Effector memory CD4-positive, alpha-beta T cell (primary cell): ENCODE results near the gene P3H2.

ENCODE experiments used
- DNase-seq, 3 donors: peaks; one replicate each; pipeline ENCODE4 v3.0.0-alpha.2; 2020
- H3K27ac ChIP-seq: 2 replicates; pipeline ENCODE4 v1.7.0; 2013; ENCODE audit warnings: mild to moderate bottlenecking, low read length, moderate library complexity; ENCODE audit not compliant: insufficient read depth, poor library complexity, severe bottlenecking
- H3K27me3 ChIP-seq: replicated peaks from 2 replicates; pipeline ENCODE4 v1.7.0; 2013; ENCODE audit warnings: mild to moderate bottlenecking, low read length; ENCODE audit not compliant: insufficient read depth, control insufficient read depth, poor library complexity, severe bottlenecking
- H3K36me3 ChIP-seq: 2 replicates; pipeline ENCODE4 v1.7.0; 2013; ENCODE audit warnings: mild to moderate bottlenecking, low read length, moderate library complexity; ENCODE audit not compliant: control insufficient read depth, insufficient read depth
- H3K4me1 ChIP-seq: 2 replicates; pipeline ENCODE4 v1.7.0; 2013; ENCODE audit warnings: low read length, mild to moderate bottlenecking; ENCODE audit not compliant: control insufficient read depth, insufficient read depth, poor library complexity, severe bottlenecking
- H3K4me3 ChIP-seq: 2 replicates; pipeline ENCODE4 v1.7.0; 2013; ENCODE audit warnings: low read length, low read depth, mild to moderate bottlenecking; ENCODE audit not compliant: insufficient read depth, poor library complexity, severe bottlenecking
- H3K9me3 ChIP-seq: 2 replicates; pipeline ENCODE4 v1.7.0; 2013; ENCODE audit warnings: mild to moderate bottlenecking, low read length, moderate library complexity; ENCODE audit not compliant: control insufficient read depth

Gene P3H2

GRCh38 chr3:190044142-190044541 lies 76.6 kb downstream of the P3H2 start:
- H3K36me3 ChIP-seq = no peaks in the 10 kb centered on the region
- H3K27ac ChIP-seq = no peak overlapping the region
- no peak overlapping the region for H3K4me3 ChIP-seq
- no peaks in the 10 kb centered on the region for H3K4me1 ChIP-seq
- H3K27me3 ChIP-seq = no peaks in the 10 kb centered on the region
- H3K9me3 ChIP-seq = no peaks in the 10 kb centered on the region
- DNase-seq = no peak

DNA sequence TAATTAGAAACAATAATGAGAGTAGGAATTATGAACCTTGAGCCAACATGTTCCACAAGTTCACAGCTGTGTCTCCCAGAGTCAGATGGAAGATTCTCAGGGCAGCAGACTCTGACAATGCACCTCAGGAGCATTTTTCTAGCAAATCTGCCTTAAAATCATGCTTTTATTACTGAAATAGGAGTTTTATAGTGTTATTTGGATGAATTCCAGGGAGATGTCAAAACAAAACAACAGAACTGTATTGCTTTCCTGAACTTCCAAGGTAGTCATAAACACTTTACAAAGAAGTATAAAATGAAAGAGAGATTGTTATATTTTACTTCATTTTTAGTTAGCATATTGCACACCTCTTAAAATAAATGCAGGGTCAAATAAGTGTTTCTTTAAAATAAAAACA lies 77.0 kb downstream of the P3H2 start:
- no peaks in the 10 kb centered on the region for H3K4me1 ChIP-seq
- H3K36me3 ChIP-seq = no peaks in the 10 kb centered on the region
- no peak overlapping the region for H3K4me3 ChIP-seq
- H3K27ac ChIP-seq = no peak overlapping the region
- H3K9me3 ChIP-seq = no peaks in the 10 kb centered on the region
- DNase-seq = no peak
- H3K27me3 ChIP-seq = no peaks in the 10 kb centered on the region

DNA sequence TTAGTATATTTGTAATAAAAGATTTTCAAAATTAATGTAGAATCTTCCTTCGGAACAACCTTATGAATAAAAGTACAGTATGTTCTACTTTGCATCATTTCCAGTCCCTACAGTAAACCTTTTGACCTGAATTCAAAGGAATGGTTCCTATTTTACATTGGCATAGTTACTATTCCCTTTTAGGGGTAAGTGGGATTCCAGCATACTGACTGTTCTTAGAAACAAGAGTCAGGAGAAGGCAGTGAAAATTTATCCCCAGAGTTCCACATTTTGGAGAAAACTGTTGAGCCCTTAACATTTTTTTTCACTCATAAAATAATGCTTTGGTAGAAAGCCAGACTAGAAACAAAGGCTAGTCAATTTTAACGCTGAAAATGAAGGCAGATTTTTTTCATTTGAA lies 78.1 kb downstream of the P3H2 start:
- Histone ChIP-seq H3K27me3 (no peaks in the 10 kb centered on the region), H3K9me3 (no peaks in the 10 kb centered on the region), H3K36me3 (no peaks in the 10 kb centered on the region), H3K4me1 (no peaks in the 10 kb centered on the region), H3K4me3 (no peak overlapping the region), H3K27ac (no peak overlapping the region)
- no peak for DNase-seq

DNA sequence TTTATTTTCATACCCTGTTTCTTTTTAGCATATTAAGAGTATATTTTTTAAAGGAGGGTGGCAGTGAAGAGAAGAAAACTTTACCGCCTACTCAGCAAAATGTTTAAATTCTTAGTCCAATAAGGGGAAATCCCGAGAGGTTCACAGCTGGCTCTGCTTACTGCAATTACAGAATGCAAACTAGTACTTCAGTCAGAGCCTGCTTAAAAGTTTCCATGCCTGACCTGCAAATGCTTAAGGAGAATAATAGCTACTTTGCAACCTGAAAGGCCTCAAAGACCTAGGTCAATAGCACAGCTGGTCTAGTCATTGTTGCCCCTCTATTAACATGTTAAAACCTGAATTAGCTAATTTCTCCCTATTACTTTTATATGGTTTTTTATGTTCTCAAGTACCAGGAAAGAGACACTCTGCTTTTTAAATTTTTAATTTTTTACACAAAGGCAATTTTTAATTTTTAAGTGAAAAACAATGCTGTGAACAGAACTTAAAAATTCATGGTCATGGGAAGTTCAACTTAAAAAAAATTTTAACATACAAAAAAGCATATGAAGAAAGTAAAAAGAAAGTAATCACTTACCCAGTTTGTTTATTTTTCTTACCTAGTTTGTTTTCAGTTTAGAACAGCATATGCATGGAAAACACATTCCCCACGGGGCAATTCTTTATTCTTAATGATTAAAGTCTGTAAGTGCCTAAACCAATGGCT lies 79.2 kb downstream of the P3H2 start:
- DNase-seq = no peak
- no peaks in the 10 kb centered on the region for H3K9me3 ChIP-seq
- no peak overlapping the region for H3K27ac ChIP-seq

DNA sequence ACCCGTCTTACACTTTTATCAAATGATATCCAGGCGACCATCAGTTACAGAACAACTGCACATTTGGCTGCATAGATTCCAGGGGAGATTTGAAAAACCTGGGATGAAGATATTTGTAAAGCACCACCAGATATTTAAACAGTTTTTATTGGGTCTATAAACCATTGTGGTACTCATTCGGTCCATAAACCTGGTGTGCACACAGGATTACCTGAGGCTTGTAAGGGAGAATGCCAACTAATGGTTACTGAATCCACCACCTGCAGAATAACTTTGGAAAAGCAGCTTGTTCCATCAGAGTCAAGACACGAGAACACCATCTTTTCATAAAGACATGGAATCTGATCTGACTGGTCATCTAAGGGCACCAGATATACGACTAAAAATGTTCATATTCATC lies 80.6 kb downstream of the P3H2 start:
- Histone ChIP-seq H3K27me3 (no peaks in the 10 kb centered on the region), H3K4me1 (no peaks in the 10 kb centered on the region), H3K9me3 (no peaks in the 10 kb centered on the region), H3K36me3 (no peaks in the 10 kb centered on the region), H3K27ac (no peak overlapping the region), H3K4me3 (no peak overlapping the region)
- DNase-seq = no peak

More for the DNA sequence above, 79.2 kb downstream of the P3H2 start:
- H3K4me1 ChIP-seq = no peaks in the 10 kb centered on the region
- H3K4me3 ChIP-seq = no peak overlapping the region
- H3K36me3 ChIP-seq = no peaks in the 10 kb centered on the region
- no peaks in the 10 kb centered on the region for H3K27me3 ChIP-seq

- no peak overlapping the region for H3K4me3 ChIP-seq
- H3K36me3 ChIP-seq = no peaks in the 10 kb centered on the region
- no peaks in the 10 kb centered on the region for H3K27me3 ChIP-seq
- H3K4me1 ChIP-seq = no peaks in the 10 kb centered on the region
- DNase-seq = no peak
- H3K27ac ChIP-seq = no peak overlapping the region
- no peaks in the 10 kb centered on the region for H3K9me3 ChIP-seq
Measured at GRCh38 chr3:190038050-190038933, 82.4 kb downstream of the P3H2 start.

GRCh38 chr3:190036631-190037030 lies 84.1 kb downstream of the P3H2 start:
- no peak for DNase-seq
- H3K36me3 ChIP-seq = no peaks in the 10 kb centered on the region

GRCh38 chr3:190034446-190034845 lies 86.3 kb downstream of the P3H2 start:
- Histone ChIP-seq H3K9me3 (no peaks in the 10 kb centered on the region), H3K27me3 (no peaks in the 10 kb centered on the region), H3K27ac (no peak overlapping the region), H3K36me3 (no peaks in the 10 kb centered on the region), H3K4me3 (no peak overlapping the region), H3K4me1 (no peaks in the 10 kb centered on the region)
- DNase-seq = no peak

More at GRCh38 chr3:190036631-190037030, 84.1 kb downstream of the P3H2 start:
- no peak overlapping the region for H3K27ac ChIP-seq
- no peaks in the 10 kb centered on the region for H3K4me1 ChIP-seq
- no peak overlapping the region for H3K4me3 ChIP-seq
- H3K27me3 ChIP-seq = no peaks in the 10 kb centered on the region
- H3K9me3 ChIP-seq = no peaks in the 10 kb centered on the region

DNA sequence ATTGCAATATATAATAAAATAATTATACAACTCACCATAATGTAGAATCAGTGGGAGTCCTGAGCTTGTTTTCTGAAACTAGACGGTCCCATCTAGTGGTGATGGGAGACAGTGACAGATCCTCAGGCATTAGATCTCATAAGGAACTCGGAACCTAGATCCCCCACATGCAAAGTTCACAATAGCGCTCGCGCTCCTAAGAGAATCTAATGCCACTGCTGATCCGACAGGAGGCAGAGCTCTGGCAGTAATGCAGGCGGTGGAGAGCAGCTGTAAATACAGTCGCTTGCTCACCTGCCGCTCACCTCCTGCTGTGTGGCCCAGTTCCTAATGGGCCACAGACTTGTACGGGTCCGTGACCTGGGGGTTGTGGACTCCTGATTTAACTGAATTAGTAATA lies 87.8 kb downstream of the P3H2 start:
- H3K4me1 ChIP-seq = no peaks in the 10 kb centered on the region
- H3K27me3 ChIP-seq = no peaks in the 10 kb centered on the region
- H3K36me3 ChIP-seq = no peaks in the 10 kb centered on the region
- no peaks in the 10 kb centered on the region for H3K9me3 ChIP-seq
- H3K27ac ChIP-seq = no peak overlapping the region
- no peak for DNase-seq
- H3K4me3 ChIP-seq = no peak overlapping the region
